BLaER1 treated with 17β-estradiol and CSF1 and Interleukin-3, amounts not matched to agents 10 nM and 100 nM (cell line): ENCODE results near the gene RPS3.
"Not testable (repeated sequence)": the region's sequence is repeated elsewhere in the genome, so short reads cannot be mapped to it uniquely, and the experiment has no call there.

Experiments
- H3K27ac ChIP-seq, 11 experiments: shearing (Covaris generic); formaldehyde crosslinking; 2 replicates each; pipeline ENCODE4 v1.8.1; 2022
- H3K27me3 ChIP-seq, 11 experiments: shearing (Covaris generic); formaldehyde crosslinking; 2 replicates each; pipeline ENCODE4 v1.8.1; 2022
- H3K36me3 ChIP-seq, 11 experiments: shearing (Covaris generic); formaldehyde crosslinking; 2 replicates each; pipeline ENCODE4 v1.8.1; 2022
- H3K4me1 ChIP-seq, 10 experiments: shearing (Covaris generic); formaldehyde crosslinking; 2 replicates each; pipeline ENCODE4 v1.8.1; 2022
- H3K4me2 ChIP-seq, 11 experiments: shearing (Covaris generic); formaldehyde crosslinking; 2 replicates each; pipeline ENCODE4 v1.8.1; 2022
- H3K4me3 ChIP-seq, 10 experiments: shearing (Covaris generic); formaldehyde crosslinking; 2 replicates each; pipeline ENCODE4 v1.8.1; 2022
- H3K9ac ChIP-seq, 11 experiments: shearing (Covaris generic); formaldehyde crosslinking; 2 replicates each; pipeline ENCODE4 v1.8.1; 2022
- H3K9me3 ChIP-seq, 11 experiments: shearing (Covaris generic); formaldehyde crosslinking; replicated peaks in 1 of 11; 2 replicates each; pipeline ENCODE4 v1.8.1; 2022
- H4K20me1 ChIP-seq, 11 experiments: shearing (Covaris generic); formaldehyde crosslinking; 2 replicates each; pipeline ENCODE4 v1.8.1; 2022
- Cebpa-rat ChIP-seq, 11 experiments: shearing (Covaris generic); IDR thresholded peaks; 2 replicates each; pipeline ENCODE4 v1.8.1; 2022

Gene RPS3

GRCh38 chr11:75402002-75402773 lies 2.9 kb downstream of the RPS3 start:
- Histone ChIP-seq H3K4me3 (peak overlapping the region; percentile 1 to 94 (median 86); a peak in 17 of 20 replicates), H3K36me3 (peaks cover 68 to 72% (median 70%) of the 10 kb centered on the region in 11 experiments), H3K9me3 (no peaks in the 10 kb centered on the region), H4K20me1 (peaks cover 71 to 78% (median 75%) of the 10 kb centered on the region in 11 experiments), H3K9ac (peak overlapping the region; percentile 88 to 99 (median 96); a peak in 21 of 22 replicates), H3K4me1 (peaks cover 51 to 62% (median 58%) of the 10 kb centered on the region in 10 experiments), H3K27ac (peak overlapping the region in 8 of 11 experiments; percentile 21 to 98 (median 92); a peak in 13 of 22 replicates), H3K27me3 (no peaks in the 10 kb centered on the region), H3K4me2 (peak overlapping the region; percentile 87 to 98 (median 97))
- no peak for TF ChIP-seq Cebpa-rat (IDR thresholded peaks at IDR 0.05)

GRCh38 chr11:75403037-75403436 lies 3.7 kb downstream of the RPS3 start:
- TF ChIP-seq Cebpa-rat (IDR thresholded peaks at IDR 0.05) = no peak
- peaks cover 79 to 86% (median 83%) of the 10 kb centered on the region in 11 experiments for H4K20me1 ChIP-seq
- peak overlapping the region; percentile 87 to 98 (median 97) for H3K4me2 ChIP-seq
- H3K4me1 ChIP-seq = peaks cover 48 to 59% (median 55%) of the 10 kb centered on the region in 10 experiments
- no peaks in the 10 kb centered on the region for H3K9me3 ChIP-seq
- peak overlapping the region in 9 of 10 experiments; percentile 83 to 94 (median 86); a peak in 11 of 20 replicates for H3K4me3 ChIP-seq
- no peaks in the 10 kb centered on the region for H3K27me3 ChIP-seq
- peak overlapping the region in 8 of 11 experiments; percentile 21 to 98 (median 64); a peak in 14 of 22 replicates for H3K27ac ChIP-seq
- H3K9ac ChIP-seq = peak overlapping the region; percentile 88 to 99 (median 96)
- peaks cover 76 to 81% (median 79%) of the 10 kb centered on the region in 11 experiments for H3K36me3 ChIP-seq

DNA sequence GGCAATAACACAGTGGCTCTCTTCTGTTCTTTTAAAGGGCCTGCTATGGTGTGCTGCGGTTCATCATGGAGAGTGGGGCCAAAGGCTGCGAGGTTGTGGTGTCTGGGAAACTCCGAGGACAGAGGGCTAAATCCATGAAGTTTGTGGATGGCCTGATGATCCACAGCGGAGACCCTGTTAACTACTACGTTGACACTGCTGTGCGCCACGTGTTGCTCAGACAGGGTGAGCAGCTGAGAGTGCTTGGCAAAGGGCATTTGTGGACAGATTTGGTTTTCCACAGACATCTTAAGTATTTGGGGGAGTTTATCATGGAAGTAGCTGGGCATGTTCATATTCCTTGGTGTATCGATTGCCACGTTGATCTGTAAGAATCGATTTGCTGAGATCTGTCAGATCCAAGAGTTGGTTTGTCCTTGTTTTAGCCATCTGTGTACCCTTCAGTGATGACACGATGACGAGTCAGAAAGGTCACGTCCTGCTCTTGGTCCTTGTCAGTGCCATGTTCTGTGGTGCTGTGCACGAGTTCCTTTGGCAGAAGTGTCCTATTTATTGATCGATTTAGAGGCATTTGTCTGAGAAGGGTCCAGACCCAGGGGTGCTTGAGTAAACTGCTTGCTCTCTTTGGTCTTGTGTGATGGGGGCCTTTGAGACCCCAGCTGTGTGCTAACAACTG lies 4.8 kb downstream of the RPS3 start:
- Histone ChIP-seq H3K4me2 (peak overlapping the region in 9 of 11 experiments; percentile 1 to 98 (median 97); a peak in 14 of 22 replicates), H3K27me3 (no peaks in the 10 kb centered on the region), H3K4me1 (peaks cover 37 to 49% (median 44%) of the 10 kb centered on the region in 10 experiments), H3K9ac (peak overlapping the region; percentile 4 to 99 (median 93); a peak in 17 of 22 replicates), H3K36me3 (peaks cover 86 to 92% (median 90%) of the 10 kb centered on the region in 11 experiments), H4K20me1 (peaks cover 89 to 97% (median 94%) of the 10 kb centered on the region in 11 experiments), H3K27ac (peak overlapping the region in 2 of 11 experiments; percentile 94 to 98; a peak in 2 of 22 replicates), H3K9me3 (no peaks in the 10 kb centered on the region), H3K4me3 (no peak overlapping the region)
- no peak for TF ChIP-seq Cebpa-rat (IDR thresholded peaks at IDR 0.05)

DNA sequence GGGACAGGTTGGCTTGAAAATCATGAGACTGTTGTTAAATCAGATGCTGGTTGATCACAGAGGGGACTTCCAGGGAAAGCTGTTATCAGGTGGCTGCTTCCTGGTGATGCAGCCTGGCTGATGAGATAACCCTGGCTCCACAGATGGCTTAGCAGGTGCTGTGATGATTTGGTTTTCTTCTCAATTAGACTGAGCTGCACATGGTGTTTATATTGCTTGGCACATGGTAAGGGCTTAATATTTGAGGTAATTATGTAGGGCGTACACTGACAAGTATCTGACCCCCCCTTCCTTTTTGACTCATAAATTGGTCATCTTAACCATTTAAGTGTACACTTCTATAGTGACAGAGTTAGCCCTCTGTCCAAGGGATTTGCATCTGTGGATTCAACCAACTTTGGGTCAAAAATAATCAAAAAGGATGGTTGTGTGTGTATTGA lies 7.0 kb downstream of the RPS3 start:
- Histone ChIP-seq H3K4me2 (no peak overlapping the region), H3K9me3 (no peaks in the 10 kb centered on the region), H3K36me3 (peaks cover 80 to 85% (median 84%) of the 10 kb centered on the region in 11 experiments), H3K27ac (no peak overlapping the region), H3K4me1 (peaks cover 28 to 40% (median 35%) of the 10 kb centered on the region in 10 experiments), H3K4me3 (no peak overlapping the region), H3K27me3 (no peaks in the 10 kb centered on the region), H4K20me1 (peaks cover 77 to 88% (median 86%) of the 10 kb centered on the region in 11 experiments), H3K9ac (peak overlapping the region in 2 of 11 experiments; percentile 47 to 99; a peak in 4 of 22 replicates)
- no peak for TF ChIP-seq Cebpa-rat (IDR thresholded peaks at IDR 0.05)

GRCh38 chr11:75408957-75409219 lies 9.6 kb downstream of the RPS3 start:
- Histone ChIP-seq H3K27me3 (no peaks in the 10 kb centered on the region), H3K4me2 (no peak overlapping the region), H3K4me3 (no peak overlapping the region), H3K36me3 (peaks cover 80 to 85% (median 84%) of the 10 kb centered on the region in 11 experiments), H3K27ac (no peak overlapping the region), H3K4me1 (peaks cover 4 to 15% (median 11%) of the 10 kb centered on the region in 10 experiments; a peak in 17 of 20 replicates), H3K9me3 (no peaks in the 10 kb centered on the region), H3K9ac (no peak overlapping the region), H4K20me1 (peaks cover 74 to 88% (median 85%) of the 10 kb centered on the region in 11 experiments)
- TF ChIP-seq Cebpa-rat (IDR thresholded peaks at IDR 0.05) = no peak

GRCh38 chr11:75409971-75410370 lies 10.7 kb downstream of the RPS3 start:
- not testable (repeated sequence) for H3K27me3 ChIP-seq, H3K27ac ChIP-seq, H3K9ac ChIP-seq, H3K4me3 ChIP-seq, H3K4me1 ChIP-seq, H3K9me3 ChIP-seq, H3K4me2 ChIP-seq
- Histone ChIP-seq H3K36me3 (peaks cover 78 to 85% (median 83%) of the 10 kb centered on the region in 11 experiments), H4K20me1 (peaks cover 72 to 88% (median 84%) of the 10 kb centered on the region in 11 experiments)

- Histone ChIP-seq H3K36me3 (peaks cover 69 to 85% (median 82%) of the 10 kb centered on the region in 11 experiments), H4K20me1 (peaks cover 56 to 88% (median 74%) of the 10 kb centered on the region in 11 experiments)
- not testable (repeated sequence) for H3K4me2 ChIP-seq, H3K27ac ChIP-seq, H3K4me1 ChIP-seq, H3K4me3 ChIP-seq, H3K27me3 ChIP-seq, H3K9me3 ChIP-seq, H3K9ac ChIP-seq
These were observed 13.8 kb downstream of the RPS3 start for GRCh38 chr11:75413146-75413545.

- peaks cover 66 to 82% (median 77%) of the 10 kb centered on the region in 11 experiments for H3K36me3 ChIP-seq
- no peaks in the 10 kb centered on the region for H3K27me3 ChIP-seq
- no peak for TF ChIP-seq Cebpa-rat (IDR thresholded peaks at IDR 0.05)
- no peak overlapping the region for H3K9ac ChIP-seq
- H3K9me3 ChIP-seq = no peaks in the 10 kb centered on the region
- peaks cover 49 to 87% (median 72%) of the 10 kb centered on the region in 11 experiments for H4K20me1 ChIP-seq
- no peak overlapping the region for H3K4me2 ChIP-seq
- H3K4me3 ChIP-seq = no peak overlapping the region
- H3K27ac ChIP-seq = no peak overlapping the region
- peaks cover 0 to 12% (median 0%) of the 10 kb centered on the region in 10 experiments; a peak in 2 of 20 replicates for H3K4me1 ChIP-seq
These were observed 14.5 kb downstream of the RPS3 start for GRCh38 chr11:75413864-75414263.
